Measurements from ENCODE around the gene TMEM203.

DNA sequence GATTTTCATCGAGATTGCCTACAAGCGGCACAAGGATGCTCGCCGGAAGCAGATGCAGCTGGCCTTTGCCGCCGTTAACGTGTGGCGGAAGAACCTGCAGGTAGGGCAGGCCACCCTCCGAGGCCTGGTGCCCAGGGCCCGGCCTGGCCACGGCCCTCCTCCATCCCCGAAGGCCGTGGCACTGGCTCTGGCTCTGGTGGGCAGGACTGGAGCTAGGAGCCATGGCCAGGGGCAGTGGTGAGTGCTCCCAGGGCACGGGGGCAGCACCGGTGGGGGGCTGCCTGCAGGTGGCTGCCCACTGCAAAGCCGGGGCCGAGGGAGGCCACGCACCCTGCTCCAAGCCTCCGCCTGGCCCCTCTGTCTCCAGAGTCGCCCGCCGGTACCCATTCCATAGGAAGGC is 41.6 kb downstream of the TMEM203 start:
- TF ChIP-seq, protein P1, sequence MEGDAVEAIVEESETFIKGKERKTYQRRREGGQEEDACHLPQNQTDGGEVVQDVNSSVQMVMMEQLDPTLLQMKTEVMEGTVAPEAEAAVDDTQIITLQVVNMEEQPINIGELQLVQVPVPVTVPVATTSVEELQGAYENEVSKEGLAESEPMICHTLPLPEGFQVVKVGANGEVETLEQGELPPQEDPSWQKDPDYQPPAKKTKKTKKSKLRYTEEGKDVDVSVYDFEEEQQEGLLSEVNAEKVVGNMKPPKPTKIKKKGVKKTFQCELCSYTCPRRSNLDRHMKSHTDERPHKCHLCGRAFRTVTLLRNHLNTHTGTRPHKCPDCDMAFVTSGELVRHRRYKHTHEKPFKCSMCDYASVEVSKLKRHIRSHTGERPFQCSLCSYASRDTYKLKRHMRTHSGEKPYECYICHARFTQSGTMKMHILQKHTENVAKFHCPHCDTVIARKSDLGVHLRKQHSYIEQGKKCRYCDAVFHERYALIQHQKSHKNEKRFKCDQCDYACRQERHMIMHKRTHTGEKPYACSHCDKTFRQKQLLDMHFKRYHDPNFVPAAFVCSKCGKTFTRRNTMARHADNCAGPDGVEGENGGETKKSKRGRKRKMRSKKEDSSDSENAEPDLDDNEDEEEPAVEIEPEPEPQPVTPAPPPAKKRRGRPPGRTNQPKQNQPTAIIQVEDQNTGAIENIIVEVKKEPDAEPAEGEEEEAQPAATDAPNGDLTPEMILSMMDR (optimal IDR thresholded peaks at IDR 0.05 in 1 of 3, IDR thresholded peaks at IDR 0.05 in 1 of 3, conservative IDR thresholded peaks at IDR 0.05 in 1 of 3; ENCODE audit: extremely low read depth in 1 of 3, insufficient read depth in 2 of 3, low read length in 3 of 3) = no peak
- TF ChIP-seq EZH2 (IDR thresholded peaks at IDR 0.05; ENCODE audit: low read length) = no peak

Measured in keratinocyte (primary cell).